Epidermal melanocyte (primary cell): ENCODE measurements around the gene KNL1.
"Not testable (repeated sequence)": the region's sequence is repeated elsewhere in the genome, so short reads cannot be mapped to it uniquely, and the experiment has no call there.

Experiments
- DNase-seq: peaks from one replicate; pipeline ENCODE4 v3.0.0; 2011; ENCODE audit warnings: low spot score; ENCODE audit not compliant: insufficient read length

Gene KNL1

GRCh38 chr15:40578892-40579291, 15.2 kb upstream of the KNL1 start:
- no peak for DNase-seq

GRCh38 chr15:40581796-40582195, 12.3 kb upstream of the KNL1 start:
- not testable (repeated sequence) for DNase-seq

GRCh38 chr15:40582726-40583246, 11.3 kb upstream of the KNL1 start:
- DNase-seq: no peak

- no peak for DNase-seq
Measured at GRCh38 chr15:40584191-40584590, 9.9 kb upstream of the KNL1 start.

- no peak for DNase-seq
Measured at GRCh38 chr15:40590667-40591050, 3.4 kb upstream of the KNL1 start.

GRCh38 chr15:40591389-40591788, 2.7 kb upstream of the KNL1 start:
- DNase-seq: no peak

GRCh38 chr15:40593165-40593564, 884 bp upstream of the KNL1 start:
- DNase-seq: no peak

- DNase-seq: peak; percentile 45
Measured at GRCh38 chr15:40594429-40594836, 384 bp downstream of the KNL1 start.

- DNase-seq: no peak
Measured at GRCh38 chr15:40595219-40595618, 1.2 kb downstream of the KNL1 start.

- DNase-seq: no peak
Measured at GRCh38 chr15:40595773-40596172, 1.7 kb downstream of the KNL1 start.

GRCh38 chr15:40597024-40597423, 3.0 kb downstream of the KNL1 start:
- DNase-seq: no peak

- DNase-seq: no peak
Measured at GRCh38 chr15:40598126-40598525, 4.1 kb downstream of the KNL1 start.

- DNase-seq: no peak
Measured at GRCh38 chr15:40598672-40599071, 4.6 kb downstream of the KNL1 start.

- DNase-seq: no peak
Measured at GRCh38 chr15:40600956-40601355, 6.9 kb downstream of the KNL1 start.

GRCh38 chr15:40603935-40604334, 9.9 kb downstream of the KNL1 start:
- no peak for DNase-seq

- DNase-seq: no peak
Measured at GRCh38 chr15:40613080-40613479, 19.0 kb downstream of the KNL1 start.

GRCh38 chr15:40618023-40618422, 24.0 kb downstream of the KNL1 start:
- no peak for DNase-seq

- no peak for DNase-seq
Measured at GRCh38 chr15:40618906-40619305, 24.9 kb downstream of the KNL1 start.

GRCh38 chr15:40623361-40623760, 29.3 kb downstream of the KNL1 start:
- no peak for DNase-seq

GRCh38 chr15:40630313-40630712, 36.3 kb downstream of the KNL1 start:
- no peak for DNase-seq

- no peak for DNase-seq
Measured at GRCh38 chr15:40633178-40633577, 39.1 kb downstream of the KNL1 start.

GRCh38 chr15:40637221-40637745, 43.2 kb downstream of the KNL1 start:
- no peak for DNase-seq

GRCh38 chr15:40639677-40640076, 45.6 kb downstream of the KNL1 start:
- no peak for DNase-seq

GRCh38 chr15:40647523-40647922, 53.5 kb downstream of the KNL1 start:
- DNase-seq: no peak
